Mesenchymal stem cell (in vitro differentiated cells and primary cell): ENCODE results near the gene GPR39.

Experiments used
- DNase-seq: peaks from one replicate; pipeline ENCODE4 v3.0.0-alpha.2; 2013
- H2AFZ ChIP-seq: one replicate; pipeline ENCODE4 v1.6.1; 2013; ENCODE audit warnings: low read depth, mild to moderate bottlenecking, control low read depth, inconsistent platforms, low read length, moderate library complexity
- H2AK5ac ChIP-seq: 2 replicates; pipeline ENCODE4 v1.6.1; 2013; ENCODE audit warnings: low read length, moderate library complexity, mild to moderate bottlenecking, inconsistent platforms; ENCODE audit not compliant: severe bottlenecking
- H2BK120ac ChIP-seq: one replicate; pipeline ENCODE4 v1.6.1; 2013; ENCODE audit warnings: low read depth, mild to moderate bottlenecking, inconsistent platforms, low read length, moderate library complexity
- H2BK12ac ChIP-seq, 2 experiments: one replicate each; pipeline ENCODE4 v1.6.1; 2013; ENCODE audit warnings: inconsistent platforms in 2 of 2, low read length in 2 of 2, mild to moderate bottlenecking in 2 of 2, moderate library complexity in 2 of 2, control low read depth in 1 of 2
- H2BK15ac ChIP-seq: one replicate; pipeline ENCODE4 v1.6.1; 2013; ENCODE audit warnings: mild to moderate bottlenecking, low read depth, inconsistent platforms; ENCODE audit not compliant: poor library complexity, severe bottlenecking
- H2BK5ac ChIP-seq: 2 replicates; pipeline ENCODE4 v1.6.1; 2013; ENCODE audit warnings: low read depth, mild to moderate bottlenecking, low read length, control low read depth, inconsistent platforms; ENCODE audit not compliant: poor library complexity, severe bottlenecking
- H3K14ac ChIP-seq, 2 experiments: one replicate each; pipeline ENCODE4 v1.6.1; 2013; ENCODE audit warnings: inconsistent platforms in 2 of 2, low read length in 2 of 2, control low read depth in 1 of 2, mild to moderate bottlenecking in 1 of 2, moderate library complexity in 1 of 2
- H3K18ac ChIP-seq, 2 experiments: one replicate each; pipeline ENCODE4 v1.6.1; 2013; ENCODE audit warnings: inconsistent platforms in 2 of 2, low read length in 2 of 2, control low read depth in 1 of 2, low read depth in 1 of 2, mild to moderate bottlenecking in 1 of 2
- H3K23ac ChIP-seq, 2 experiments: one replicate each; pipeline ENCODE4 v1.6.1; 2013; ENCODE audit warnings: inconsistent platforms in 2 of 2, low read length in 2 of 2, mild to moderate bottlenecking in 2 of 2, moderate library complexity in 2 of 2, control low read depth in 1 of 2
- H3K27ac ChIP-seq: 2 replicates; pipeline ENCODE4 v1.5.1; 2013; ENCODE audit warnings: mild to moderate bottlenecking, moderate library complexity, low read length, control low read depth, inconsistent platforms; ENCODE audit not compliant: poor library complexity, severe bottlenecking
- H3K27me3 ChIP-seq, 2 experiments: 2 replicates each; pipeline versions ENCODE4 v1.6.1 to v1.7.0; 2013; ENCODE audit warnings: low read length in 2 of 2, mild to moderate bottlenecking in 2 of 2, moderate library complexity in 2 of 2, control low read depth in 1 of 2, inconsistent platforms in 1 of 2; ENCODE audit not compliant: control insufficient read depth in 1 of 2, insufficient read depth in 1 of 2
- H3K36me3 ChIP-seq, 2 experiments: 2 replicates each; pipeline versions ENCODE4 v1.6.1 to v1.7.0; 2013; ENCODE audit warnings: low read length in 2 of 2, control low read depth in 1 of 2, inconsistent platforms in 1 of 2, low read depth in 1 of 2, mild to moderate bottlenecking in 1 of 2; ENCODE audit not compliant: insufficient read depth in 2 of 2, control insufficient read depth in 1 of 2
- H3K4ac ChIP-seq, 2 experiments: one replicate each; pipeline ENCODE4 v1.6.1; 2013; ENCODE audit warnings: inconsistent platforms in 2 of 2, low read length in 2 of 2, mild to moderate bottlenecking in 2 of 2, moderate library complexity in 2 of 2, control low read depth in 1 of 2, low read depth in 1 of 2
- H3K4me1 ChIP-seq: 2 replicates; pipeline ENCODE4 v1.6.1; 2013; ENCODE audit warnings: low read depth, low read length, control low read depth; ENCODE audit not compliant: control insufficient read depth, insufficient read depth
- H3K4me2 ChIP-seq: 2 replicates; pipeline ENCODE4 v1.6.1; 2013; ENCODE audit warnings: low read length, mild to moderate bottlenecking, inconsistent platforms; ENCODE audit not compliant: poor library complexity, severe bottlenecking
- H3K4me3 ChIP-seq, 2 experiments: 2 replicates each; pipeline versions ENCODE4 v1.5.1 to v1.7.0; 2013; ENCODE audit warnings: low read length in 2 of 2, mild to moderate bottlenecking in 2 of 2, control low read depth in 1 of 2, low read depth in 1 of 2; ENCODE audit not compliant: insufficient read depth in 1 of 2
- H3K79me1 ChIP-seq: replicated peaks from 2 replicates; pipeline ENCODE4 v1.6.1; 2013; ENCODE audit warnings: mild to moderate bottlenecking, control low read depth, low read length, inconsistent platforms; ENCODE audit not compliant: poor library complexity, severe bottlenecking
- H3K9ac ChIP-seq: 2 replicates; pipeline ENCODE4 v1.7.0; 2013; ENCODE audit warnings: mild to moderate bottlenecking, low read length, moderate library complexity
- H3K9me3 ChIP-seq: 2 replicates; pipeline ENCODE4 v1.7.0; 2013; ENCODE audit warnings: mild to moderate bottlenecking, low read length; ENCODE audit not compliant: control insufficient read depth
- H4K8ac ChIP-seq: one replicate; pipeline ENCODE4 v1.6.1; 2013; ENCODE audit warnings: inconsistent platforms, mild to moderate bottlenecking, low read length, moderate library complexity
- H4K91ac ChIP-seq: one replicate; pipeline ENCODE4 v1.6.1; 2013; ENCODE audit warnings: mild to moderate bottlenecking, low read length, inconsistent platforms
- WGBS: methylation state at CpG from one replicate; pipeline ENCODE4 v1.1.7; 2013; ENCODE audit warnings: mixed read lengths; 5-methylcytosine and 5-hydroxymethylcytosine counted together

Gene GPR39

DNA sequence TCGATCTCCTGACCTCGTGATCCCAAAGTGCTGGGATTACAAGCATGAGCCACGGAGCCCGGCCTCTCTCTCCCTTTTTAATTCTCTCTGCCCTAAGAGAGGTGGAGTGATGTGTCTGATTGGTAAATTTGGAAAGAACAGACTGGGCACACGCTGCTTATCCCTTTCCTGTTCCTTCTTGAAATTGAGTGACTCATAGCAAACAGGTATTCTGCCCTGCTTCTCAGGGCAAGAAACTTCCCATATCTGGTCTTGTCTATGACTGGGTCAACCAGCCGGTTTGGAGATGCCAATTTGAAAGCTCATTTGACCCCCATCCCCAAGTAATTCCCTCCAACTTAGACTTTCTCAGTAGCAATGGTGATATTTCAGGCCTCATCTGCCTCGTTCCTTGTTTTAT lies 238.4 kb downstream of the GPR39 start:
- no peak overlapping the region for H2AFZ ChIP-seq
- H3K27me3 ChIP-seq = no peaks in the 10 kb centered on the region
- peaks cover 4% of the 10 kb centered on the region for H3K79me1 ChIP-seq
- H3K18ac ChIP-seq = no peak overlapping the region
- peaks cover 0 to 4% of the 10 kb centered on the region in 2 experiments for H3K36me3 ChIP-seq
- H2AK5ac ChIP-seq = no peak overlapping the region
- H4K91ac ChIP-seq = no peak overlapping the region
- H3K4ac ChIP-seq = no peak overlapping the region
- H3K27ac ChIP-seq = no peak overlapping the region
- no peak overlapping the region for H2BK120ac ChIP-seq
- no peak overlapping the region for H3K14ac ChIP-seq
- H3K23ac ChIP-seq = no peak overlapping the region
- H2BK12ac ChIP-seq = no peak overlapping the region
- H4K8ac ChIP-seq = no peak overlapping the region
- DNase-seq = no peak
- H3K4me2 ChIP-seq = no peak overlapping the region
- WGBS = 98% methylated on average over 5 of the region's 7 CpGs
- no peak overlapping the region for H3K9ac ChIP-seq
- peaks cover 2% of the 10 kb centered on the region for H3K4me1 ChIP-seq
- H2BK5ac ChIP-seq = no peak overlapping the region
- no peak overlapping the region for H2BK15ac ChIP-seq
- no peak overlapping the region for H3K4me3 ChIP-seq
- H3K9me3 ChIP-seq = no peaks in the 10 kb centered on the region

DNA sequence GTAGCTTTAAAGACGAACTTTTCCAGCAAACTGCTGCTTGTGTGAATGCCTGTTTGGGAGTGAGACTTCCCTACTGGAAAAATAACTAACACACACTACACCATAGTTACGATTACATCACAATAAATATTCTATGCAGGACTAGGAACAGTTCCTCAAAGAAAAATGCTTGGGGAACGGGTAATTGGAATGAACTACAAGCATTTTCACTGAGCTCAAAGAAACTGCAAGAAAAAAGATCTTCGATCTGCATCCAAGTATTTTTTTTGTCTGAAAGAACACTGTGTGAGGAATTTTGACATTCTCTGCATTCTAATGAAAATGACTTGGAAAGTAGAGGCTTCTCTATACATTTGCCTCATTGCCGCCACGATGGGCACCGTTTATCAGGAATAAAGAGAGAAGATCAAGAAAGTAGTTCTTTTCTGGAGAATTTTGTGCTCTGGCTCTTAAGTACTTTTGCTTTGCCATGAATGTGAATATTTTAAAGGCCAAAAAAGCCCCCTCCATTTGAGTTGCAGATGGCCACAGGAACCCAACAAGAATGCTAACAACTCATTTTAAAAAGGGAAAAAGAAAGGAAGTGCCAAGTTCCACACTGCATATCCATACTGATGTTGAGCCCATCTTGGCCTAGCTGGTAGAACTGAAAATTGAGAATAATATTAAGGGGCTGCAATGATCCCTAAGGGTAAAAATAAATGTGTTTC lies 239.8 kb downstream of the GPR39 start:
- Histone ChIP-seq H3K36me3 (peaks cover 0 to 4% of the 10 kb centered on the region in 2 experiments), H2AFZ (no peak overlapping the region), H2AK5ac (no peak overlapping the region), H3K18ac (no peak overlapping the region), H2BK12ac (no peak overlapping the region), H2BK5ac (no peak overlapping the region), H3K9me3 (no peaks in the 10 kb centered on the region), H3K27me3 (peaks cover 0 to 3% of the 10 kb centered on the region in 2 experiments), H4K91ac (no peak overlapping the region), H3K23ac (no peak overlapping the region), H3K4me3 (no peak overlapping the region), H3K9ac (no peak overlapping the region), H3K14ac (no peak overlapping the region), H3K4ac (no peak overlapping the region), H3K4me1 (peaks cover 2% of the 10 kb centered on the region), H4K8ac (no peak overlapping the region), H3K4me2 (no peak overlapping the region), H3K27ac (no peak overlapping the region), H3K79me1 (peaks cover 6% of the 10 kb centered on the region), H2BK15ac (no peak overlapping the region), H2BK120ac (no peak overlapping the region)
- no peak for DNase-seq
- 68% methylated on average over 6 of the region's 7 CpGs for WGBS

DNA sequence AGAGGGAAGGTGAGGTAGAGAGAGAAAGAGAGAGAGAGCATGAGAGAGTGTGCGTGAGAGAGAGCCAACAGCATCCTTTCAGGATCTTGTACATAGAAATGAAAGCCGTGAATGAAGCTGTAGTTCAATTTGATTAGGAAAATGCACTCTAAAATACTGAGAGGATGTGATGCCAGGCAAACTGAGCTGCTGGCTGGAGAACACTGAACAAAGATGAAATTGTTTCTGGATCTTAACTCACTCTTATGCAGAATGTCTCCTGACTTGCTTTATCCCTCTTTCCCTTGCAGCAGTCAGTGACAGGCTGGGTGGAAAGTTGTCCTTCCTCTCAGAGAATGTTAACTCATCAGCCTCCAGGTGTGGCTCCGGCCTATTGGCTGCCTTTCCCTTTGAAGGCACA lies 242.7 kb downstream of the GPR39 start:
- no peak overlapping the region for H3K18ac ChIP-seq
- H3K4me1 ChIP-seq = peaks cover 2% of the 10 kb centered on the region
- no peak overlapping the region for H2BK12ac ChIP-seq
- no peak for DNase-seq
- no peak overlapping the region for H4K8ac ChIP-seq
- H3K27ac ChIP-seq = no peak overlapping the region
- no peak overlapping the region for H2BK120ac ChIP-seq
- peaks cover 3% of the 10 kb centered on the region for H3K79me1 ChIP-seq
- no peaks in the 10 kb centered on the region for H3K9me3 ChIP-seq
- 89% methylated on average over 3 of the region's 3 CpGs for WGBS
- no peak overlapping the region for H4K91ac ChIP-seq
- H3K9ac ChIP-seq = no peak overlapping the region
- H3K4me2 ChIP-seq = no peak overlapping the region
- no peaks in the 10 kb centered on the region for H3K36me3 ChIP-seq
- H3K4ac ChIP-seq = no peak overlapping the region
- H3K23ac ChIP-seq = no peak overlapping the region
- no peak overlapping the region for H3K4me3 ChIP-seq
- H3K27me3 ChIP-seq = peaks cover 0 to 5% of the 10 kb centered on the region in 2 experiments
- no peak overlapping the region for H2AK5ac ChIP-seq
- H2BK5ac ChIP-seq = no peak overlapping the region
- H3K14ac ChIP-seq = no peak overlapping the region
- H2BK15ac ChIP-seq = no peak overlapping the region
- no peak overlapping the region for H2AFZ ChIP-seq

DNA sequence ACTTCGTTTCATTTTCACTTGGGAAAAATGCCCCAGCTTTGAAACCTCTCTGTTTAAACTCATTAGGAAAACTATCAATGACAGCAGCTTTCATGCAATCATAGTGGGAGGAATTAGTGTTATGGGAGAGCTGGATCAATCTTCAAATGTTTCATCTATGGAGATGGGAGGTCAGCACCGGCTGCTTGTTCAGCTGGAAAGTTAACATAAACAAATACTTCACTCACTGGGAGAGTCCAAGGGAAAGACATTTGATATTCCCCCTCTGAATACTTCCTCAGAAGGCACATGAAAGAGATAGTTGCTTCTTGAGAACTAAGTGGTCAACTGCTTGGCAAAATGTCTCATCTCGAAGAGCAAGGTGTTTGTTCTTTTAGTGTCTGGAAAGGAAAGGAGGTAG lies 246.1 kb downstream of the GPR39 start:
- Histone ChIP-seq H3K79me1 (peaks cover 3% of the 10 kb centered on the region), H2BK120ac (no peak overlapping the region), H2AK5ac (no peak overlapping the region), H3K9ac (no peak overlapping the region), H3K18ac (no peak overlapping the region), H3K4me1 (peaks cover 2% of the 10 kb centered on the region), H3K27me3 (peaks cover 0 to 18% of the 10 kb centered on the region in 2 experiments), H2BK15ac (no peak overlapping the region), H2BK12ac (no peak overlapping the region), H3K9me3 (no peaks in the 10 kb centered on the region), H3K4me3 (no peak overlapping the region), H2BK5ac (no peak overlapping the region), H3K27ac (no peak overlapping the region), H3K4ac (no peak overlapping the region), H3K4me2 (no peak overlapping the region), H4K8ac (no peak overlapping the region), H2AFZ (no peak overlapping the region), H3K23ac (no peak overlapping the region), H3K14ac (no peak overlapping the region), H3K36me3 (no peaks in the 10 kb centered on the region), H4K91ac (no peak overlapping the region)
- 41% methylated on average over 1 of the region's 3 CpGs for WGBS
- DNase-seq = peak; percentile 23
